Measurements from ENCODE around the gene ESRRA. TPM values are rescaled to one million over a fixed set of nuclear protein-coding genes. Genes with fewer than 3 reads are reported as not detected.

Gene ESRRA
- total and polyA plus RNA-seq, 2 of the 13 experiments (the other 11 are each of a cell fraction or from before 2014, with no cell fraction given), result 18.1 to 36.3 TPM

GRCh38 chr11:64304316-64305072 lies 830 bp upstream of the ESRRA start (continued):
- TF ChIP-seq ZNF530 (CRISPR knock-in tag; IDR thresholded peaks at IDR 0.05; ENCODE audit: low read depth) (no peak), ZNF143 (CRISPR knock-in tag; IDR thresholded peaks at IDR 0.05) (no peak), ZSCAN20 (CRISPR knock-in tag; IDR thresholded peaks at IDR 0.05; ENCODE audit: borderline replicate concordance) (0 out of 2 replicates have a peak, but pooled peaks have one; percentile 46), MBD4 (IDR thresholded peaks at IDR 0.05; ENCODE audit: borderline replicate concordance, low read length) (no peak), CERS6 (CRISPR knock-in tag; IDR thresholded peaks at IDR 0.05) (0 out of 2 replicates have a peak, but pooled peaks have one; percentile 35), ZNF496 (CRISPR knock-in tag; IDR thresholded peaks at IDR 0.05; ENCODE audit: insufficient replicate concordance) (no peak), SRSF4 (IDR thresholded peaks at IDR 0.05; ENCODE audit: low read depth, low read length, poor library complexity, severe bottlenecking) (no peak), MLX (CRISPR knock-in tag; IDR thresholded peaks at IDR 0.05) (no peak), ZNF17 (CRISPR knock-in tag; IDR thresholded peaks at IDR 0.05) (no peak), ZNF317 (CRISPR knock-in tag; IDR thresholded peaks at IDR 0.05) (peak; percentile 68; the same call in 1 of the 2 replicates), ZNF644 (CRISPR knock-in tag; IDR thresholded peaks at IDR 0.05; ENCODE audit: low read depth) (no peak), ZBTB3 (CRISPR knock-in tag; IDR thresholded peaks at IDR 0.05; ENCODE audit: borderline replicate concordance, low read depth) (no peak), ZFP36L1 (CRISPR knock-in tag; IDR thresholded peaks at IDR 0.05) (no peak), ZNF382 (CRISPR knock-in tag; IDR thresholded peaks at IDR 0.05; ENCODE audit: borderline replicate concordance) (no peak), TRIM24 (CRISPR knock-in tag; IDR thresholded peaks at IDR 0.05) (no peak), TRIM22 (IDR thresholded peaks at IDR 0.05) (no peak), ZBTB34 (CRISPR knock-in tag; IDR thresholded peaks at IDR 0.05) (no peak), ZNF616 (CRISPR knock-in tag; IDR thresholded peaks at IDR 0.05; ENCODE audit: low read depth) (no peak), ZNF564 (CRISPR knock-in tag; IDR thresholded peaks at IDR 0.05) (no peak), ZNF773 (CRISPR knock-in tag; IDR thresholded peaks at IDR 0.05; ENCODE audit: borderline replicate concordance) (peak; percentile 66; the same call in 1 of the 2 replicates), ZNF674 (CRISPR knock-in tag; IDR thresholded peaks at IDR 0.05; ENCODE audit: low read depth) (no peak), ATF2 (CRISPR knock-in tag; IDR thresholded peaks at IDR 0.05) (no peak; the same call in 1 of the 2 replicates), CBX1 (IDR thresholded peaks at IDR 0.05; ENCODE audit: low read depth) (no peak), PTBP1 (IDR thresholded peaks at IDR 0.05; ENCODE audit: low read depth, low read length, poor library complexity, severe bottlenecking) (no peak), ZNF253 (CRISPR knock-in tag; IDR thresholded peaks at IDR 0.05; ENCODE audit: borderline replicate concordance) (peak; percentile 46; the same call in 1 of the 2 replicates)
